Calu3 (cell line): ENCODE data around the gene ATP6V1B1. TPM values are rescaled to one million over a fixed set of nuclear protein-coding genes. Genes with fewer than 3 reads are reported as not detected.

Source experiments
- Bru-seq: library from RNA; stranded (reverse); fragments of 400-500 nt; gene quantifications from one replicate; lab custom pipeline; 2021; lab: Mats Ljungman, UMichigan
- BruChase-seq, 2 experiments: library from RNA; stranded (reverse); fragments of 400-500 nt; gene quantifications; one replicate each; lab custom pipeline; 2021; lab: Mats Ljungman, UMichigan
- BruUV-seq: library from RNA; stranded (reverse); fragments of 400-500 nt; replicated peaks from 2 replicates; lab custom pipeline; 2021; lab: Mats Ljungman, UMichigan
- CTCF ChIA-PET: fragments of 300-600 bp; sonication (Branson Sonifier 250); formaldehyde crosslinking; loops from one replicate; lab custom pipeline; 2022; ENCODE audit warnings: antibody characterized with exemption; lab: Charles Lee
- DNase-seq: peaks from one replicate; pipeline ENCODE4 v3.0.0; 2022
- H3K27ac Mint-ChIP-seq: one replicate; pipeline ENCODE4 v1.8.0; 2022; ENCODE audit warnings: mixed read lengths; ENCODE audit not compliant: unreplicated experiment
- H3K27me3 Mint-ChIP-seq: one replicate; pipeline ENCODE4 v1.8.0; 2022; ENCODE audit warnings: mixed read lengths; ENCODE audit not compliant: unreplicated experiment
- H3K36me3 Mint-ChIP-seq: one replicate; pipeline ENCODE4 v1.8.0; 2022; ENCODE audit warnings: mild to moderate bottlenecking, moderate library complexity, mixed read lengths; ENCODE audit not compliant: insufficient read depth, unreplicated experiment
- H3K4me1 Mint-ChIP-seq: one replicate; pipeline ENCODE4 v1.8.0; 2022; ENCODE audit warnings: mild to moderate bottlenecking, low read depth, mixed read lengths; ENCODE audit not compliant: unreplicated experiment
- H3K4me3 Mint-ChIP-seq: one replicate; pipeline ENCODE4 v1.8.0; 2022; ENCODE audit warnings: mild to moderate bottlenecking, low read depth, moderate library complexity, mixed read lengths; ENCODE audit not compliant: unreplicated experiment
- H3K9me3 Mint-ChIP-seq: one replicate; pipeline ENCODE4 v1.8.0; 2022; ENCODE audit warnings: low read depth, mixed read lengths; ENCODE audit not compliant: unreplicated experiment
- CTCF ChIP-seq: fragments of 200-600 bp; IDR thresholded peaks from one replicate; pipeline ENCODE4 v1.8.0; 2022; ENCODE audit warnings: antibody characterized with exemption; ENCODE audit not compliant: unreplicated experiment
- intact Hi-C: fragments of 100-400 bp; cut with micrococcal nuclease; formaldehyde crosslinking; loops from one replicate; pipeline ENCODE4 v1.10.0; 2022; ENCODE audit not compliant: unreplicated experiment
- long read RNA-seq: library from polyadenylated mRNA; stranded (forward); transcript quantifications from one replicate; pipeline ENCODE4 v2.0.0, GENCODE V29; 2022
- total RNA-seq: library from RNA; stranded (reverse); gene quantifications from 2 replicates; pipeline ENCODE4 v1.2.3, GENCODE V29; 2022

The ATP6V1B1 gene
- total RNA-seq, result not detected in 2 replicates
- Bru-seq, nascent RNA, result percentile 15 among the genes with signal in this experiment
- percentile 12 among the genes with signal in this experiment for BruChase-seq, experiment 1, labeled RNA remaining after a 6-hour chase
- percentile 14 among the genes with signal in this experiment for BruChase-seq, experiment 2, labeled RNA remaining after a 2-hour chase
- long read RNA-seq, result 0 reads

- no peaks in the 10 kb centered on the region for H3K9me3 Mint-ChIP-seq
- no TSS peak for BruUV-seq
- no peak for DNase-seq
- H3K27ac Mint-ChIP-seq, result no peak within 1 kb of the TSS
- CTCF ChIA-PET, result interaction anchor here (0.6 to 0.7 kb wide), 2 partner anchors 23 to 67 kb away, joined by 3 to 4 read pairs; no protein-coding TSS in a partner anchor
- TF ChIP-seq CTCF, result no peak
- no peaks in the 10 kb centered on the region for H3K4me1 Mint-ChIP-seq
- H3K36me3 Mint-ChIP-seq, result no peaks in the 10 kb centered on the region
- H3K27me3 Mint-ChIP-seq, result peaks cover 79% of the 10 kb centered on the region
- no peak within 1 kb of the TSS for H3K4me3 Mint-ChIP-seq
- intact Hi-C loops, result no loop called here
These were observed at the start of gene ATP6V1B1 for GRCh38 chr2:70935468-70936164. ATP6V1B1 (plus strand) TSS chr2:70935900; CDS start chr2:70935955, 55 bp downstream.

- no TSS peak for BruUV-seq
- no peak overlapping the region for H3K4me3 Mint-ChIP-seq
- intact Hi-C loops, result no loop called here
- H3K36me3 Mint-ChIP-seq, result no peaks in the 10 kb centered on the region
- DNase-seq, result no peak
- H3K27ac Mint-ChIP-seq, result no peak overlapping the region
- no peaks in the 10 kb centered on the region for H3K9me3 Mint-ChIP-seq
- peaks cover 93% of the 10 kb centered on the region for H3K27me3 Mint-ChIP-seq
- CTCF ChIA-PET, result no interaction called here
- peaks cover 8% of the 10 kb centered on the region for H3K4me1 Mint-ChIP-seq
- TF ChIP-seq CTCF, result no peak
These were observed 49.1 kb upstream of the ATP6V1B1 start for GRCh38 chr2:70886541-70886987.

GRCh38 chr2:70887208-70887549, 48.5 kb upstream of the ATP6V1B1 start:
- no peak for DNase-seq
- TF ChIP-seq CTCF, result no peak
- H3K27me3 Mint-ChIP-seq, result peaks cover 93% of the 10 kb centered on the region
- CTCF ChIA-PET, result no interaction called here
- no peak overlapping the region for H3K27ac Mint-ChIP-seq
- intact Hi-C loops, result no loop called here
- H3K36me3 Mint-ChIP-seq, result no peaks in the 10 kb centered on the region
- no peaks in the 10 kb centered on the region for H3K9me3 Mint-ChIP-seq
- no peak overlapping the region for H3K4me3 Mint-ChIP-seq
- peaks cover 8% of the 10 kb centered on the region for H3K4me1 Mint-ChIP-seq
- BruUV-seq, result no TSS peak

- Mint-ChIP-seq H3K9me3 (no peaks in the 10 kb centered on the region), H3K4me3 (no peak overlapping the region), H3K4me1 (peaks cover 8% of the 10 kb centered on the region), H3K27ac (no peak overlapping the region), H3K27me3 (peaks cover 93% of the 10 kb centered on the region), H3K36me3 (no peaks in the 10 kb centered on the region)
- TF ChIP-seq CTCF, result no peak
- DNase-seq, result no peak
- intact Hi-C loops, result no loop called here
- CTCF ChIA-PET, result interaction anchor here (0.6 kb wide), 1 partner anchor 12 kb away, joined by 4 read pairs; no protein-coding TSS in a partner anchor
- no TSS peak for BruUV-seq
These were observed 48.0 kb upstream of the ATP6V1B1 start for GRCh38 chr2:70887550-70888246.
